Vagina (tissue), 2 donors: Measurements from ENCODE around the gene FAM241A.

Source experiments
- POLR2A ChIP-seq, 2 donors: fragments of 450-650 bp; IDR thresholded peaks; one replicate each; pipeline ENCODE4 v1.6.1; 2017; ENCODE audit warnings: antibody characterized with exemption in 2 of 2, mild to moderate bottlenecking in 2 of 2, moderate library complexity in 2 of 2
- POLR2AphosphoS5 ChIP-seq, 2 donors: sonication (generic); formaldehyde crosslinking; IDR thresholded peaks; one replicate each; pipeline ENCODE4 v1.9.0; 2017; ENCODE audit warnings: antibody characterized with exemption in 2 of 2, mild to moderate bottlenecking in 2 of 2, low read depth in 1 of 2; ENCODE audit not compliant: insufficient read depth in 1 of 2
- TF ChIP-seq, protein P1 (sequence below), 3 experiments: fragments of 450-650 bp in 2 of 3; fragments of 200-600 bp in 1 of 3; sonication (generic) in 1 of 3; IDR thresholded peaks; one replicate each; pipeline ENCODE4 v1.5.1; 2017 to 2019; ENCODE audit warnings: antibody characterized with exemption in 3 of 3, mild to moderate bottlenecking in 2 of 3, moderate library complexity in 2 of 3

DNA sequence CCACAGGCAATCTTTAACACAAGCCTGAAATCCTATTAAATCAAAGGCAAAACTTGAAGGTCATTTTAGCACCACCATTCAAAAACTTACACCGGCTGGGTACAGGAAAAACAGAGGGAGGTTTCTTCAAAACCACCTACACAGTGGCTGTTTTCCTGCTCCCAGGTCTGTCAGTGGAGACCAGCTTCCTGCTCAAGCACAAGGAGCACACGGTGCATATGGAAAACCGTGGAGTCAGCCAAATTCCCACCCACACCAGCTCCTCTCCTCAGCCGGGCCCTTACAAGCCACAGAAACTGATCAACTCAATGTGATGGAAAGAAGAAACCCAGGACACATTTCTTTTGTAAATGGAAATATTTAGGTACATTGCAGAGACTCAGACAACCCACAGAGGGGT lies 14.3 kb upstream of the FAM241A start:
- TF ChIP-seq, protein P1, sequence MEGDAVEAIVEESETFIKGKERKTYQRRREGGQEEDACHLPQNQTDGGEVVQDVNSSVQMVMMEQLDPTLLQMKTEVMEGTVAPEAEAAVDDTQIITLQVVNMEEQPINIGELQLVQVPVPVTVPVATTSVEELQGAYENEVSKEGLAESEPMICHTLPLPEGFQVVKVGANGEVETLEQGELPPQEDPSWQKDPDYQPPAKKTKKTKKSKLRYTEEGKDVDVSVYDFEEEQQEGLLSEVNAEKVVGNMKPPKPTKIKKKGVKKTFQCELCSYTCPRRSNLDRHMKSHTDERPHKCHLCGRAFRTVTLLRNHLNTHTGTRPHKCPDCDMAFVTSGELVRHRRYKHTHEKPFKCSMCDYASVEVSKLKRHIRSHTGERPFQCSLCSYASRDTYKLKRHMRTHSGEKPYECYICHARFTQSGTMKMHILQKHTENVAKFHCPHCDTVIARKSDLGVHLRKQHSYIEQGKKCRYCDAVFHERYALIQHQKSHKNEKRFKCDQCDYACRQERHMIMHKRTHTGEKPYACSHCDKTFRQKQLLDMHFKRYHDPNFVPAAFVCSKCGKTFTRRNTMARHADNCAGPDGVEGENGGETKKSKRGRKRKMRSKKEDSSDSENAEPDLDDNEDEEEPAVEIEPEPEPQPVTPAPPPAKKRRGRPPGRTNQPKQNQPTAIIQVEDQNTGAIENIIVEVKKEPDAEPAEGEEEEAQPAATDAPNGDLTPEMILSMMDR (IDR thresholded peaks at IDR 0.05), result no peak
- TF ChIP-seq POLR2AphosphoS5 (IDR thresholded peaks at IDR 0.05; ENCODE audit: insufficient read depth in 1 of 2, low read depth in 1 of 2) (no peak), POLR2A (IDR thresholded peaks at IDR 0.05) (no peak)
